Forelimb muscle (tissue), 1 donor: ENCODE data around the gene EML1. TPM values are rescaled to one million over a fixed set of nuclear protein-coding genes. Genes with fewer than 3 reads are reported as not detected.

Source experiments
- DNase-seq: peaks from one replicate; pipeline ENCODE4 v3.0.0-alpha.2; 2013; ENCODE audit warnings: low read depth
- polyA plus RNA-seq: library from polyadenylated mRNA; unstranded; fragments of 120-200 nt; gene quantifications from one replicate; pipeline ENCODE4 v1.2.1, GENCODE V29; 2013; ENCODE audit not compliant: insufficient read length

The EML1 gene
- polyA plus RNA-seq, 1 donor = 39.5 TPM

DNA sequence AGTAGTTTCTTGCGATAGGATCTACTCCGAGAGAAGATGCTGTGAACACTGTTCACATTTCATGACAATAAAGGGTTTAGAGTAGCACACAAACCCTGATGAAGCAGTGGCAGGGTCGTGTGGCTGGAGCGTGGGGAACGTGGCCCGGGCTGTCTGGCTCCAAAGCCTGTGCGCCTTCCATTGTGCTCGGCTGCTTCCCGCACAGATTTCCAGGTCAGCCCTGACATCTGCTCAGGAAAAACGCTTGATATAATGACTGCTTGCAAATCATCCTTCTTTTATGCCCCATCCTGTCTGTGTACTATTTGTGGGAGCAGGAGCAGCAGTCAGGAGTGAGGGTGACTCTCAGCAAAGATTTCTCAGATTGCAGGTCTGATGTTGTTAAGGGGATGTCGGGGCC, 78.6 kb downstream of the EML1 start:
- no peak for DNase-seq

- DNase-seq = no peak
These were observed 79.7 kb downstream of the EML1 start for GRCh38 chr14:99872786-99873440.

DNA sequence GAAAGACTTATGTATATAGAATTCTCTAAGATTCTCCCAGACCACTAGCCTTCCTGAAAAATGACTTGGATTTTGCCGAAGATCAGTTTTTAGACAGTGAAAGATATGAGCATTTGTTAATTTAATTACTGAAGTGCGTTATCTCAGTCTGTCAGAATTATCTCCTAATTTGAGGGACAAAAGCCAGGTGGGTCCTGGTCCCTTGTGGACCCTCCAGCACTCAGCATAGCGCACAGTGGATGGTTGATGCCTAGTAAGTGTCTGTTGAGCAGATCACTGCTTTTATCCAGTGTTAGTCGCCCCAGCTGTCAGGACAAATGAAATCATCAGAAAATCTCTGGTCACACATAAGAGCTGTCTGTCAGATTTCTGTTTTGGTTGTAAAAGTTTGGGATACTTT, 80.4 kb downstream of the EML1 start:
- no peak for DNase-seq

DNA sequence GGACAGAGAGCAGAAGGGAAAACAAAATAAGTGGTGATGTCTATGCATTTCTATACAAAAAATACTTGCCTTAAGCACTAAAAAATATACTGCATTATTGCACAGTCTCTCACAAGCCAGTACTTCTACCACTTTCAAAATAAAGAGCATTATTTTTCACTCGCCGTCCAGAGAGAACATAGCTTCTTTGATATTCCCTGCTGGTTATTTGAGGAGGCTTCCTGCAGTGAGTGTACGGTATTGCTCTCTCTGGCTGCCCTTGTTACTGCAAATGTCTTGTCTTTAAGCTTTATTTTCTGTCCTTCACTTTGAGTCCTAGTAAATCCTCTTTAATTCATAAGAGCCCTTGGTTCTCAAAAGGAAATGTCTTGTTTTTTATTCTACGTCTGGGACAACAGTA, 81.1 kb downstream of the EML1 start:
- no peak for DNase-seq

GRCh38 chr14:99875421-99875820, 82.2 kb downstream of the EML1 start:
- no peak for DNase-seq

DNA sequence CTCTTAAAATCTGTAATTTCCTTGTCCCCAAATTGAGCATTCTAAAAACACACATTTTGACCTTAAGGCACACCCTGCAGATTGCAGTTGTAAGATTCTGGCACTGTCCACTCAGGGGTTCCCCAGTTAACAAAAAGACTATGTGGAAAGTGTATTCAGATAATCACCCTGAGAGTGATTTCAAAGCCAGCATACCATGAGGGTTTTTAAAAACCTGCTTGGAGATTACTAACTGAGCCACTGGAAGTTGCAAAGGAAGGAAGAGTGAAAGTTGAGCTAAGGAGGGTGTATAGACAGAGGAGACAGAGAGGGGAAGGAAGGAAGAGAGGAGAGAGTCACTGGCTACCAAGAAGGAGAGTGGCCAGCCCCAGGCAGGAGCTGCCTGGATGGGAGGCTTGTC, 82.6 kb downstream of the EML1 start:
- no peak for DNase-seq

DNA sequence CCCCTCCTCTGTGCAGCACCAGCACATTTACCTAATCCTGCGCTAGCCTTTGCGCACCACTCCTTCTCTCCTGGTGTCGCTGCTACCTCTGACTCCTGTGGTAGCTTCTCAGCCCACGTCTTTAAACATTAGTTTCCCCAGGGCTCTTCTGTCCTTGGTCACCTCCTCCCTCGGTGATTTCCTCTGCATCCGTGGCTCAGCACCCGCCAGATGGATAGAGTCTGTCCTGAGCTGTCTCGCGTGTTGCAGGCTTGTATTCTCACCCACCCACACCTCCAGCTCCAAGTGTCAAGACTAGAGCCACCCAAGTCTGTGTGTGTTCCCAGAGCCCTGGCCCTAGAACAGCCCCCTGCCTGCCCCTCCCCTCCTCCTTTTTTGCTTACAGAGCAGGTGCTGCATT, 83.2 kb downstream of the EML1 start:
- no peak for DNase-seq

- no peak for DNase-seq
These were observed 85.3 kb downstream of the EML1 start for GRCh38 chr14:99878563-99878962.

DNA sequence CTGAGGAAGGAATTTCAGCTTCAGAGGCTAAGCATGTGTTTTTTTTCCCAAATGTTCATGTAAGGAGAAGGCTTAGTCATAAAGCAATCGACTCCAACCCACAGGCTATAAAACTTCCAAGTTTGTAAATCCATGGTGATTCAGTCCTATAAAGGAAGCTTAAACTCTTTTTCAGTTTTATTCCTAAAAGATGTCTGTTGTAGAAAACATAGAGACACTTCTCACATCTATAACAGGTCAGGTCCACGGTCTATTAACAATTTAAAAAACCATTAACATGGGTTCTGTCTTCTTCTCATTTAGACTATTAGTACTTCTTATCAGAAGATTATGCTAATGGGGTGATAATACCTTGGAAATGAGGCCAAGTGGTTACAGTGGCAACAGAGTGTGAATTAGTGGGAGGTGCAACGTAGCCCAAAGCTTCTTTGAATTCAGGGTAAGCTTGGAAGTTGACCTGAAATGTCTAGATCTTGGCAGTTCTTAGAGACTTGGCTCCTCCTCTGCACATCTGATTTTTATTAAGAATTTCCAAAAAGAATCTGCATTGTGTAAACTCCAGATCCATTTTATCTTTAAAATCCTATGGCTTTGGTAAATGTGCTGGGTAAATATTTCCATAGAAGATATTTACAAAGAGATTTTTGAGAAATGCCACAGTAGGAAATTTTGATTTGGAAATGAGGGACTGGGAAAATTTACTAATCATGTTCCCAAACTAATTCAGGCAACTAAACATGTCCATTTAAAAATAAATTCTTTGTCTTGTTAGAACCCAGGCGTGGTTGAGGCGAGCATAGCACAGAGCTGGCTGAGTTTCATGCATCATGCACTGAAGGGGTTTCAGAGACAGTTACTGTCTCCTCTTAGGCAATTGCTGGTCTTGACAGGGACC, 86.4 kb downstream of the EML1 start:
- peak; percentile 72 for DNase-seq

- no peak for DNase-seq
These were observed 87.6 kb downstream of the EML1 start for GRCh38 chr14:99880651-99881420.

DNA sequence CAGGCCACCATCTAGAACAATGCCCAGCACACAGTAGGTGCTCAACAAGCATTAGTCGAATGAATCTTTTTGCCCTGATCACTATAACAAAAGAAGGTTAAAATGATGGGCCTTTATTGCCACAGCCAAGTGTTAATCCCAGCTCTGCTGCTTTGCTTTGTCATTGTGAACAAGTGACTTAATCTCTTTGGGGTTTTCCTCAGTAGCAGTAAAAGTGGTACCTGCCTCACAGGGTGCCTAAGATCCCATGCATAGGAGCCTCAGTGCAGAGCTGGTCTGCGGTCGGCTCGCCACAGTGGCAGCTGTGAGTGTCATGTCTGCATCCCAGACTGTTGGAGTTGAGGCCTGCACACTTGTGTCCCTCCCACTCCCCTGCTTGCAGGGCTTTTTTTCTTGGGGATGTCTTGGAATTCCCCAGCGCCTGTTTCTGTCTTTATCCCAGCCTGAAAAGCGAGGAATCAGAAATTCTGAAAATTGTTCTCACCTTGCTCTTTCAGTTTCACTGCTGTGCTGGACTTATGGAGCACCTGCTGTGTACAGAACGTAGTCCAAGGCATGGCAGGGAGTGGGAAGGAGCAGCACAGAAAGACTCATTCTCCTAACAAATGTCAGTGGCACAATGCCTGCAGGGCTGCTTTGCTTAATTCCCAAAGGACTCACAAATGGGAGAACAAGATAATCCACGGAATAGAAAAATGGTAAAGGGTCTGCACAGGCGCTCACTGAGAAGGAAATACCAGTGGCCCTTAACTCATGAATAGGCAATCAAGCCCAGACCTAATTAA, 90.8 kb downstream of the EML1 start:
- DNase-seq = no peak

- no peak for DNase-seq
These were observed 91.8 kb downstream of the EML1 start for GRCh38 chr14:99884834-99885648.

DNA sequence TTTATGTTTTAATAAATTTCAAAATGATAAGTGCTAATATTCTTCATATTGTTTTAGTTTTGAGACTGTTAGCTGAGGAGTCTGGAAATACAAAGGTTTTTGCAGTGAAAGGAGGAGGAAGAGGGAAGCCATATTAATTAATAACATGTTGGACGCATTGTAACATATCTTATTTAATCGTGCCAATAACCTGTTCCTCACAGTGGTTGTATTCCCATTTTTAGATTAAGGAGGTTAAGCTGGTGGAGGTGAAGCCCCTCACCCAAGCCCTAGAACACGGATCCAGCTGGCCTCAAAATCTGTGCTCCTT, 92.4 kb downstream of the EML1 start:
- DNase-seq = no peak

GRCh38 chr14:99887407-99887806, 94.2 kb downstream of the EML1 start:
- DNase-seq = no peak

DNA sequence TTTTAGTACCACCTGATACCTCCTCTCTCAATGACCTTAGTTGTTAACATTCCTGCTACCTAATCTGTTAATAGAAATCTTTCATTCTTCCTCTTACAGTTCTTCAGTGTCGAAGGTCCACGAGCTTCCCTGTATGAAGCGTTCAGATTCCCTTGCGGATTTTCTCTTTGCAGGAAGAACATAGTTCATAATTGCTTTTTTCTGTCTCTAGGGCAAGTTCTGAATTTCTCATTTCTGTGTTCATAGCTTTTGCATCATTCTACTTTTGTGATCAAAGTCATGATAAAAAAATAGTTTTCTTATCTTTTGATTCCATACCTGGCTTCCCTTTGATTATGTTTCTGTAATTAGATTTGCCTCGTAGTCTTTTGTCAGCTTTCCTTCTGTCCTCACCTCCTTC, 94.9 kb downstream of the EML1 start:
- no peak for DNase-seq

DNA sequence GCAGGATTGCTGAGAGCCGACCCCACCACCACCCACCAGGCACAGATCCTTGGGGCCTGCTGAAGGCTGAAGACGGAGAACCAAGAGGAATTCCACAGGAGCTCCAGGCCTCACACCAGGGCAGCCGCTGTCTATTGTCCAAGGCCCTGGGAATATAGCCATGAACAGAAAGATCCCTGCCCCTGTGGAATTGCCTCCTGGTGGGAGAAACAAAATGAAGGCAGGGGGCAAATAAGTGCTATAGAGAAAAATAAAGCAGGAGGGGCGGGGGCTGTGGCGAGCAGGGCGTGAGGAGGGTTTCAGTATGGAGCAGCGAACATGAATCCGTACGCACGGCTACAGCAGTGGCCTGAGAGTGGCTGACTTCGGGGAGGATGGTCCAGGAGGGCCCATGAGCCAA, 96.1 kb downstream of the EML1 start:
- DNase-seq = no peak

- no peak for DNase-seq
These were observed 98.1 kb downstream of the EML1 start for GRCh38 chr14:99891266-99891665.

DNA sequence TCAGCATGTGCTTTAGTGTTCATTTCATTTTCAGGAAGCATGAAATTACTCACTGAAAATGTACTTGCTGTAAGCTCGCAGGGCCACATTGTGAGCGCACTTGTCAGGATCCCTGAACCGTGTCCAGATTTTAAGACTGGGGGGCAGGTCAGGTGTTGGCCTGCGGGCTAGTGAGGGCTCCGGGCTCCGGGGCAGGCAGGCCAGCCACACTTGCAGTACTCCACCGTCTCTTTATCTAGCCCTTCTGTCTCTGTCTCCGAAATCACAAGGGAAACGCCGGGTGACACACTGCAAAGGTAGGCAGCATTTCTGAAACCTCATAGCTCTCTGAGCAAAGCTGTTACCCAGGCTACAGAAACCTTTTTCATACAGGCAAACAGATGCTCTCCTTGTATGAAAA, 98.7 kb downstream of the EML1 start:
- DNase-seq = no peak

GRCh38 chr14:99892406-99892805, 99.2 kb downstream of the EML1 start:
- no peak for DNase-seq

GRCh38 chr14:99896361-99896760, 103.1 kb downstream of the EML1 start:
- no peak for DNase-seq

- DNase-seq = no peak
These were observed 106.5 kb downstream of the EML1 start for GRCh38 chr14:99899578-99900178.
